ES-I3 (cell line): ENCODE data around the gene CTNNA2.
"Not testable (repeated sequence)": the region's sequence is repeated elsewhere in the genome, so short reads cannot be mapped to it uniquely, and the experiment has no call there.

Source experiments
- H3K36me3 ChIP-seq: 2 replicates; pipeline ENCODE4 v1.6.1; 2013; ENCODE audit warnings: mild to moderate bottlenecking, low read length, control low read depth, moderate library complexity; ENCODE audit not compliant: insufficient read depth
- H3K4me1 ChIP-seq: 2 replicates; pipeline ENCODE4 v1.6.1; 2013; ENCODE audit warnings: mild to moderate bottlenecking, control low read depth, low read length; ENCODE audit not compliant: insufficient read depth
- H3K9ac ChIP-seq: 2 replicates; pipeline ENCODE4 v1.6.1; 2013; ENCODE audit warnings: low read depth, mild to moderate bottlenecking, low read length, moderate library complexity
- H3K9me3 ChIP-seq: 2 replicates; pipeline ENCODE4 v1.6.1; 2013; ENCODE audit warnings: mild to moderate bottlenecking, low read length, moderate library complexity; ENCODE audit not compliant: control insufficient read depth, insufficient read depth

Gene CTNNA2

GRCh38 chr2:80007777-80008503, 495.1 kb downstream of the CTNNA2 start:
- H3K36me3 ChIP-seq, result no peaks in the 10 kb centered on the region
- no peaks in the 10 kb centered on the region for H3K9me3 ChIP-seq
- no peak overlapping the region for H3K9ac ChIP-seq
- H3K4me1 ChIP-seq, result peaks cover 7% of the 10 kb centered on the region

- H3K4me1 ChIP-seq, result peaks cover 7% of the 10 kb centered on the region
- H3K36me3 ChIP-seq, result no peaks in the 10 kb centered on the region
- no peak overlapping the region for H3K9ac ChIP-seq
- no peaks in the 10 kb centered on the region for H3K9me3 ChIP-seq
Observed at GRCh38 chr2:80008596-80008995, 495.7 kb downstream of the CTNNA2 start.

GRCh38 chr2:80009211-80009610, 496.4 kb downstream of the CTNNA2 start:
- H3K36me3 ChIP-seq, result no peaks in the 10 kb centered on the region
- no peak overlapping the region for H3K9ac ChIP-seq
- H3K4me1 ChIP-seq, result peaks cover 7% of the 10 kb centered on the region
- H3K9me3 ChIP-seq, result no peaks in the 10 kb centered on the region

GRCh38 chr2:80012061-80012460, 499.2 kb downstream of the CTNNA2 start:
- peaks cover 7% of the 10 kb centered on the region for H3K4me1 ChIP-seq
- H3K36me3 ChIP-seq, result no peaks in the 10 kb centered on the region
- no peak overlapping the region for H3K9ac ChIP-seq
- H3K9me3 ChIP-seq, result no peaks in the 10 kb centered on the region

- no peaks in the 10 kb centered on the region for H3K9me3 ChIP-seq
- no peaks in the 10 kb centered on the region for H3K4me1 ChIP-seq
- no peaks in the 10 kb centered on the region for H3K36me3 ChIP-seq
- no peak overlapping the region for H3K9ac ChIP-seq
Observed at GRCh38 chr2:80014637-80015036, 501.8 kb downstream of the CTNNA2 start.

- H3K4me1 ChIP-seq, result no peaks in the 10 kb centered on the region
- no peaks in the 10 kb centered on the region for H3K9me3 ChIP-seq
- H3K9ac ChIP-seq, result no peak overlapping the region
- no peaks in the 10 kb centered on the region for H3K36me3 ChIP-seq
Observed at GRCh38 chr2:80016171-80016570, 503.3 kb downstream of the CTNNA2 start.

GRCh38 chr2:80019571-80020460, 507.0 kb downstream of the CTNNA2 start:
- Histone ChIP-seq H3K9me3 (no peaks in the 10 kb centered on the region), H3K9ac (no peak overlapping the region), H3K4me1 (no peaks in the 10 kb centered on the region), H3K36me3 (no peaks in the 10 kb centered on the region)

GRCh38 chr2:80022018-80022417, 509.2 kb downstream of the CTNNA2 start:
- Histone ChIP-seq H3K9me3 (no peaks in the 10 kb centered on the region), H3K36me3 (no peaks in the 10 kb centered on the region), H3K9ac (no peak overlapping the region), H3K4me1 (no peaks in the 10 kb centered on the region)

GRCh38 chr2:80026040-80026729, 513.3 kb downstream of the CTNNA2 start:
- H3K9ac ChIP-seq, result no peak overlapping the region
- no peaks in the 10 kb centered on the region for H3K36me3 ChIP-seq
- H3K4me1 ChIP-seq, result no peaks in the 10 kb centered on the region
- H3K9me3 ChIP-seq, result no peaks in the 10 kb centered on the region

GRCh38 chr2:80028051-80028450, 515.2 kb downstream of the CTNNA2 start:
- H3K4me1 ChIP-seq, result no peaks in the 10 kb centered on the region
- H3K9ac ChIP-seq, result no peak overlapping the region
- H3K36me3 ChIP-seq, result no peaks in the 10 kb centered on the region
- H3K9me3 ChIP-seq, result no peaks in the 10 kb centered on the region

GRCh38 chr2:80028584-80028983, 515.7 kb downstream of the CTNNA2 start:
- Histone ChIP-seq H3K9me3 (no peaks in the 10 kb centered on the region), H3K36me3 (no peaks in the 10 kb centered on the region), H3K9ac (no peak overlapping the region), H3K4me1 (no peaks in the 10 kb centered on the region)

- no peaks in the 10 kb centered on the region for H3K9me3 ChIP-seq
- H3K9ac ChIP-seq, result no peak overlapping the region
- no peaks in the 10 kb centered on the region for H3K36me3 ChIP-seq
- no peaks in the 10 kb centered on the region for H3K4me1 ChIP-seq
Observed at GRCh38 chr2:80030135-80030534, 517.3 kb downstream of the CTNNA2 start.

- not testable (repeated sequence) for H3K4me1 ChIP-seq, H3K9ac ChIP-seq, H3K9me3 ChIP-seq, H3K36me3 ChIP-seq
Observed at GRCh38 chr2:80032684-80033083, 519.8 kb downstream of the CTNNA2 start.

- Histone ChIP-seq H3K9ac (no peak overlapping the region), H3K36me3 (no peaks in the 10 kb centered on the region), H3K9me3 (no peaks in the 10 kb centered on the region)
Observed at GRCh38 chr2:80035749-80036285, 523.0 kb downstream of the CTNNA2 start.

More at GRCh38 chr2:80035749-80036285, 523.0 kb downstream of the CTNNA2 start:
- H3K4me1 ChIP-seq, result no peaks in the 10 kb centered on the region
